DND-41 (cell line): ENCODE data around the gene MAPK8IP1.

Source experiments
- CTCF ChIP-seq: IDR thresholded peaks from 2 replicates; pipeline ENCODE4 v1.5.1; 2012; ENCODE audit warnings: borderline replicate concordance, low read length, moderate library complexity, mild to moderate bottlenecking; ENCODE audit not compliant: poor library complexity, severe bottlenecking; ENCODE audit errors: extremely low read depth
- EZH2 ChIP-seq: IDR thresholded peaks from 3 replicates; pipeline ENCODE4 v1.6.1; 2012; ENCODE audit warnings: borderline replicate concordance, low read depth, mild to moderate bottlenecking, moderate library complexity, low read length, inconsistent platforms; ENCODE audit not compliant: severe bottlenecking

DNA sequence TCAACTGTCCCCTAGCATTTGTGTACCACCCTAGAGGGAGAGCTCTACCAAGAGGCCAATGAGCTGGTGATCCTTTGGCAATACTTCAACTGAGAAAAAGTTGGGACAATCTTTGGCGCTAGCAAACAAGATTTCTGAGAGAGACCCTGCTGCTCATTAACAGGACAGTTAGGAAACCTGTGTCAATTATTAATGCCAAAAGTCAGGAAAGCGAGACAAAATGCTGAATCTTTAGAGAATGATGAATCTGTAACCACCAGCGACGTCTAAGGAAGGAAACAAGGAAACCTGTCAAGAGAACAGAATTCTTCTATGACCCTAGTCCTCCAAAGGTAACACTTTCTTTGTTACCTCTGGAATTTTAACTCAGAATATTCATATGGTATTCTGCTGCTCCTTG is 56.9 kb downstream of the MAPK8IP1 start:
- TF ChIP-seq CTCF, result no peak
- no peak for TF ChIP-seq EZH2
